ENCODE data around the gene KANK4.

- TF ChIP-seq CEBPB (IDR thresholded peaks at IDR 0.05): no peak
- TF ChIP-seq EP300 (IDR thresholded peaks at IDR 0.05; ENCODE audit: borderline replicate concordance): no peak
- no peak for TF ChIP-seq REST (IDR thresholded peaks at IDR 0.05; ENCODE audit: low read depth)
- TF ChIP-seq YY1 (IDR thresholded peaks at IDR 0.05; ENCODE audit: low read depth): no peak
- TF ChIP-seq TAF1 (IDR thresholded peaks at IDR 0.05; ENCODE audit: low read depth): no peak
- no peak for TF ChIP-seq NFIC (IDR thresholded peaks at IDR 0.05)
- no peak for TF ChIP-seq CREB1 (IDR thresholded peaks at IDR 0.05; ENCODE audit: low read depth)
- TF ChIP-seq TEAD4 (IDR thresholded peaks at IDR 0.05): no peak
- TF ChIP-seq MAX (IDR thresholded peaks at IDR 0.05): no peak
- TF ChIP-seq TCF12 (IDR thresholded peaks at IDR 0.05; ENCODE audit: low read depth): no peak
- no peak for TF ChIP-seq RAD21 (IDR thresholded peaks at IDR 0.05; ENCODE audit: low read depth)
- no peak for TF ChIP-seq ZBTB7A (IDR thresholded peaks at IDR 0.05; ENCODE audit: low read depth)
- TF ChIP-seq USF1 (IDR thresholded peaks at IDR 0.05): 0 out of 2 replicates have a peak, but pooled peaks have one; percentile 12
- TF ChIP-seq EGR1 (IDR thresholded peaks at IDR 0.05): no peak
Measured at GRCh38 chr1:62224182-62224581, 95.1 kb downstream of the KANK4 start.
